Activated CD4-positive, alpha-beta T cell treated with anti-CD3 and anti-CD28 coated beads for 4 hours (primary cell): ENCODE data around the gene CAPSL.
"Not testable (repeated sequence)": the region's sequence is repeated elsewhere in the genome, so short reads cannot be mapped to it uniquely, and the experiment has no call there.

Source experiments
- DNase-seq, 2 donors: peaks; one replicate each; pipeline ENCODE4 v3.0.0-alpha.2; 2020

The CAPSL gene

DNA sequence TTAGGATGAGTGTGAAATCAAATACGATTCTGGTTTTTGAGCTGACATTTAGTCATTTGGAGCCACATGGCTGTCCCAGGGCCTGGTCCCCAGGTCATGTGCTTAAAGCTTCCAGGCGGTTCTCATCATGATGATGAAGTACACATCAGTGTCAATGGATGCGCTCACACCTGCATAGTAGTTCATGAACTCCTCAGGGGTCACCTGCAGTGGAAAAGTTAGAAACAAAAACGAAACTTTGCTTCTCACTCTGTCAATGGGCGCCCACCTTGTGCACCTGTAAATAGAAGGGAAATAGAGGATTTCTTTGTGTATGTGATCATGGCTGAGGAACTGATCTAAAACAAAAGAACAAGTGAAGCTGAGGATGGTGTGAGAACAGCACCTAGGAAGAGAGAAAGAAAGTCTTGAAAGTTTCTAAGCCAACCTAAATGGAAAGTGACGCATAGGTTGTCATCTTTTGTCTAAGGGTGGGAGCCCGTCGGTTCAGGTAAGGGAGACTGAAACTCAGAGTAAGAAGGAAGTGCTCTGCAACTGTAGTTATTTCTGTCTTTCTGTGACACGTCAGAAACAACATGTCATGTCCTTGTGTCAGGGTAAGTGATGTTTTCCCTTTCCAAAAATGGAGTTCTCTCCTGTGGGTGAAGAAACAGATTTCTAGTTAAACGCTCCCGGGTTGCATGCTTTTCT lies 33.8 kb downstream of the CAPSL start:
- no peak for DNase-seq

GRCh38 chr5:35903631-35904203 lies 34.7 kb downstream of the CAPSL start:
- no peak for DNase-seq

- DNase-seq, result no peak
Observed at GRCh38 chr5:35902046-35902672, 36.3 kb downstream of the CAPSL start.

DNA sequence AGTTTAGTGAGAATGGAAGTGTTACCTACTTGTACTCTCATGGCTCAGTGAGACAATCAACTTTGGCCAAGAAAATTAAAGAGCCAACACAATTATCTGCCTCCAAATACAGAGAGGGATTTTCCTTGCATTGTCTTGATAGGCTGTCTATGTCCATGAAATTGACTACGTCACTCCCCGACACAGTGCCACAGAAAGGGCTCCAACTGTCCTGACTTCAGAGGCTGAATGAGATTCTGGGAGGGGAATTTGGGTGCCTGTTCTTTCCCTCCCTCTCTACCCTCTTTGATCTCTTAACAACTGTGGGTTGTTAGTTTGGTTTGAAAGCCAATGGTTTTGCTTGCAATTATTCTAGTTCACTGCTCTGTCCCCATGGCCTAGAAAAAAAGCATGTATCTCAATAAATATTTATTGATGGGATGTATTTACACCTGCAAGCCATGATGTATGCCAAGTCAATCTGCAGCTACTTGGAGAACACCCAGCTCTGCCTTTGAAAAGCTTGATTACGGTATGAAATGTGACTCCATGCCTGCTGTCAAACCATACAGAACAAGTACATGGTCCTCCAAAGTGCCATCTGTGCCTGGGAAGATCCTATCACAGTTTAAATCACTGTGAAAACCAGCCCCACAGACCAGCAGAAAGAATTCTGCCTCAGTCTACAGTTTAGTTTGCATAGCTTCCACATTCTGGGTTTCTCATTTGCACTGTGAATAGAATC lies 37.3 kb downstream of the CAPSL start:
- DNase-seq, result no peak

GRCh38 chr5:35899800-35900199 lies 38.6 kb downstream of the CAPSL start:
- no peak for DNase-seq

DNA sequence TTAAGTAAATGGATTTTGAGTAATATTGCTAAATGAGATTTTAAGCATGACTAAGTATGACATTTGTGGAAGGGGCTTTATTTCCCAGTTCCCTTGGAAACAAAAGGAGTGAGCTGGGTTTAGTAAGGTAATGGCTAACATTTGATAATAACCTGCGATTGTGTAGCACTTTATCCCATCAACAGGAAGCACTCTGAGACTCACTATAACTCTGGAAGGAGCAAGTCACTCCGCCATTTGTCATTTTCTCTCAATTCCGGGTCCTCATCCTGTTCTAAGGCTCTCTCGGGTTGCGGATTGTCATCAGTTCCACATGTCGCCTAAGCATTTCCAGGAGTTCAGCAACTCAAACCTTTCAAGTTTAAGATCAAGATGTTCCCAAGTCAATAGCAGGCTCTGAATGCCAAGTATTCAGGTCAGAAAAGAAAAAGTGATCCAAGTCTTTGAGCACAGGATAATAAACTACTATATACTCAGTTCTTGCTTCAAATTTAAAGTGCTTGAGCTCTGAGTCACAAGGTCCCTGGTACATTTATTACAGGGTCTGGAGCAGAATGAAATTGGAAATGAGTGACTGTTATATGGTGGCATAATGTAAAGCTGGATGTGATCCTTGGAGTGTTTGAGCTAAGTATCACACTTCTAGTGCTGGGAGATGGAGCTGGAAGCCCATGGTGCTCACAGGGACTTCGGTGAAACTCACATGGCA lies 39.3 kb downstream of the CAPSL start:
- no peak for DNase-seq

- DNase-seq, result no peak
Observed at GRCh38 chr5:35894131-35894530, 44.3 kb downstream of the CAPSL start.

GRCh38 chr5:35892799-35893198 lies 45.6 kb downstream of the CAPSL start:
- DNase-seq, result not testable (repeated sequence)

GRCh38 chr5:35890021-35891020 lies 48.1 kb downstream of the CAPSL start:
- no peak for DNase-seq

- DNase-seq, result no peak
Observed at GRCh38 chr5:35887321-35888100, 50.9 kb downstream of the CAPSL start.

DNA sequence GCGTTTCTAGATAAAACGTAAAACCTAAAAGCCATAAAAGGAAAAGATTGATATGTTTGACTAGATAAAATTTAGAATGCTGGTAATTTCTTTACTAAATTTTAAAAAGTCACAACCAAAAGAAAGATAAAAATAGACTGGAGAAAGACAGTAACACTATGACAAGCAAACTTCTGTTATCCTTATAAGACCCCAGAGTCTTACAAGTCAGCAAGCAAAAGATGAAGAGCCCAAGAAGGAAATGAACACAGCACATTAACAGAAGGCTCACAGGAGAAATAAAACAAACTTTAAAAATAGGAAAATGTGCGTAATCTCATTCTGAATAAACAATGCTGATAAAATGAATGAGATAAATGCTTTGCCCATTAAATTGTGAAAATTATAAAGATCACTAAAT lies 52.0 kb downstream of the CAPSL start:
- no peak for DNase-seq

DNA sequence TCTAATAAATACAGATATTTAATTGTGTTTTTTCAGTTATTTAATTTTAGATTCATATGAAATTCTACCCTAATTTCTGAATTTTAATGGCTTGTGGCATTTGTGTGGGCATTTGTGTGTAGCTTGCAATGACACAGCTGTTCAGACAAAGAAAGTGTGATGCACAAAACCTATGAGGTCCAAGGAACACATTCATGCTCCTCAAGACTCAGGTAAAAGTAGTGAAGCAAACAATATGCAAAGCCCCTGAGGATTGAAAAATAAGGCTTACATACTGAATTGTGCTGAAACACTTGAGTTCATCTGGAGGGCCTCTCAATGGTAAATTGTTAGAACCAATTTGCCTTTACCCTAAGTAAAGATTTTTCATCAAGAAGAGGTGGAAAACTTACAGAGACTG lies 53.6 kb downstream of the CAPSL start:
- DNase-seq, result no peak

GRCh38 chr5:35884191-35884769 lies 54.1 kb downstream of the CAPSL start:
- DNase-seq, result no peak

GRCh38 chr5:35881758-35882157 lies 56.7 kb downstream of the CAPSL start:
- no peak for DNase-seq

- no peak for DNase-seq
Observed at GRCh38 chr5:35880156-35880555, 58.3 kb downstream of the CAPSL start.

GRCh38 chr5:35879649-35880048 lies 58.8 kb downstream of the CAPSL start:
- DNase-seq, result no peak

DNA sequence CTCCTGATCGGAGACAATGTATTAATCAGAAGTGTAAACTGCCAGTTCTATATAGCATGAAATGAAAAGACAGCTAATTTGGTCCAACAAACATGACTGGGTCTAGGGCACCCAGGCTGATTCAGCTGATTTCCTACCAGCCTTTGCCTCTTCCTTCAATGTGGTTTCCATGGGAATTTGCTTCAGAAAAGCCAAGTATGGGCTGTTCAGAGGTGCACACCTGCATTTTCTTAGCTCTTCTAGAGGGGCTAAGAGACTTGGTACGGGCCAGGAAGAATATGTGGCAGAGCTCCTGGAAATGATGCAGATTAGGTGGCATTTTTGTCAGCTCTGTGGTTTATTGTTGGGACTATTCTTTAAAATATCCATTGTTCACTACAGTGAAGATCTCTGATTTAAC lies 59.3 kb downstream of the CAPSL start:
- no peak for DNase-seq

DNA sequence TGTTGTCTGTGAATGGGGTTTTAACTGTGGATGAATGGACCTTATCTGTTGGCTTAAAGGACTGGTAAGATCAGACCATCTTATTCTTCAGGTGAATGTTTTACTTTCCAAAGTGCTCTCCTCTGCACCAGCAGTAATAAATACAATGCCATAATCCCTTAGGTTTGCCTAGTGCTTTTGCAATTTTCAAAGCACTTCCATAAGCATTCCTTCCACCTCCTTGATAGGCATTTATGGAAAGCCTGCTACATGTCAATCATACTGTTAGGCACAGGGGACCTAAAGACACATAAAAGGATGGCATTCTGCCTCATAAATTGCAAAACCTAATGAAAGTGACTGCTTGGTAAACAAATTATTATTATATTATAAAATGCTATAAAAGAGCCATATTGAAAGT lies 60.3 kb downstream of the CAPSL start:
- DNase-seq, result no peak

- no peak for DNase-seq
Observed at GRCh38 chr5:35877655-35878054, 60.8 kb downstream of the CAPSL start.

DNA sequence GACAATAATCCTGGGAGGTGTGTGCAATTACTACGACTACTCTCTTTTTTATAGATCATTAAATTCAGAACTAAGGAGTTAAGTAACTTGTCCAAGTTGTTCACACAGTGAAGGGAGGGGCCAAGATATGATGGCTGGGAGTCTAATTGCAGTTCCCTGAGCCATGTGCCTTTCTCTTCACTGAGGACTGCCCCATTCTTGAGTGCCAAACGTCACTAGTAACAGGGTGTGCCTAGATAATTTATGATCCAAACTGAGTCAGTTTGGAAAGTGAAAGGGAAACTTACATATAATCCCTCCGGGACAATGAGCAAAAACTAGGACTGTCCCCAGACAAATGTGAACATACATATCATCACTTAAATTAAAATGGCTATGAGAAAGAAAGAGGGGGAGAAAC lies 61.5 kb downstream of the CAPSL start:
- DNase-seq, result no peak

GRCh38 chr5:35876454-35876853 lies 62.0 kb downstream of the CAPSL start:
- DNase-seq, result no peak
